H9 (cell line): Measurements from ENCODE around the gene CD27. TPM values are rescaled to one million over a fixed set of nuclear protein-coding genes. Genes with fewer than 3 reads are reported as not detected.

Source experiments
- DNase-seq: peaks from one replicate; pipeline ENCODE4 v3.0.0-alpha.2; 2017
- H2AFZ ChIP-seq: one replicate; pipeline ENCODE4 v1.6.1; 2013; ENCODE audit warnings: mild to moderate bottlenecking, low read length, control low read depth, moderate library complexity
- H2AK5ac ChIP-seq: 2 replicates; pipeline ENCODE4 v1.6.1; 2013; ENCODE audit warnings: low read length, control low read depth, mixed read lengths; ENCODE audit not compliant: insufficient read length
- H2BK120ac ChIP-seq: one replicate; pipeline ENCODE4 v1.6.1; 2013; ENCODE audit warnings: low read depth, mild to moderate bottlenecking, low read length, control low read depth, inconsistent platforms; ENCODE audit not compliant: poor library complexity, severe bottlenecking
- H2BK12ac ChIP-seq: 2 replicates; pipeline ENCODE4 v1.6.1; 2013; ENCODE audit warnings: low read length, control low read depth, mixed read lengths, low read depth; ENCODE audit not compliant: insufficient read length
- H2BK15ac ChIP-seq: 2 replicates; pipeline ENCODE4 v1.6.1; 2013; ENCODE audit warnings: low read depth, low read length, control low read depth
- H2BK20ac ChIP-seq: one replicate; pipeline ENCODE4 v1.6.1; 2013; ENCODE audit warnings: low read depth, mild to moderate bottlenecking, low read length, control low read depth, inconsistent platforms; ENCODE audit not compliant: poor library complexity, severe bottlenecking
- H2BK5ac ChIP-seq: 2 replicates; pipeline ENCODE4 v1.6.1; 2013; ENCODE audit warnings: low read length, control low read depth, mixed read lengths; ENCODE audit not compliant: insufficient read length
- H3K14ac ChIP-seq: 2 replicates; pipeline ENCODE4 v1.6.1; 2013; ENCODE audit warnings: low read length, control low read depth; ENCODE audit not compliant: insufficient read depth
- H3K18ac ChIP-seq: 2 replicates; pipeline ENCODE4 v1.6.1; 2013; ENCODE audit warnings: low read depth, mild to moderate bottlenecking, mixed read lengths, low read length, control low read depth; ENCODE audit not compliant: insufficient read length
- H3K23ac ChIP-seq: 2 replicates; pipeline ENCODE4 v1.6.1; 2013; ENCODE audit warnings: low read length, control low read depth, mixed read lengths, low read depth; ENCODE audit not compliant: insufficient read length
- H3K23me2 ChIP-seq: 2 replicates; pipeline ENCODE4 v1.6.1; 2013; ENCODE audit warnings: low read depth, mild to moderate bottlenecking, mixed read lengths, low read length, control low read depth; ENCODE audit not compliant: insufficient read length, poor library complexity, severe bottlenecking
- H3K27ac ChIP-seq: 2 replicates; pipeline ENCODE4 v1.5.1; 2013; ENCODE audit warnings: low read length, control low read depth, mixed read lengths, low read depth; ENCODE audit not compliant: insufficient read length
- H3K27me3 ChIP-seq: 2 replicates; pipeline ENCODE4 v1.6.1; 2013; ENCODE audit warnings: low read length, control low read depth, inconsistent platforms; ENCODE audit not compliant: insufficient read depth
- H3K4ac ChIP-seq: 2 replicates; pipeline ENCODE4 v1.6.1; 2013; ENCODE audit warnings: low read depth, mild to moderate bottlenecking, control low read depth, inconsistent platforms, low read length, moderate library complexity
- H3K4me1 ChIP-seq: 2 replicates; pipeline ENCODE4 v1.6.1; 2013; ENCODE audit warnings: low read length, control low read depth, inconsistent platforms; ENCODE audit not compliant: insufficient read depth
- H3K4me2 ChIP-seq: 2 replicates; pipeline ENCODE4 v1.6.1; 2013; ENCODE audit warnings: low read length, control low read depth, mixed read lengths; ENCODE audit not compliant: insufficient read length, insufficient read depth
- H3K56ac ChIP-seq: 2 replicates; pipeline ENCODE4 v1.6.1; 2013; ENCODE audit warnings: low read depth, mild to moderate bottlenecking, mixed read lengths, low read length, control low read depth; ENCODE audit not compliant: insufficient read length
- H3K79me1 ChIP-seq: 2 replicates; pipeline ENCODE4 v1.6.1; 2013; ENCODE audit warnings: low read depth, mild to moderate bottlenecking, moderate library complexity, low read length, control low read depth, inconsistent platforms; ENCODE audit not compliant: insufficient read depth, poor library complexity, severe bottlenecking
- H3K79me2 ChIP-seq: 2 replicates; pipeline ENCODE4 v1.6.1; 2013; ENCODE audit warnings: low read length, control low read depth, inconsistent platforms; ENCODE audit not compliant: insufficient read depth
- H3K9ac ChIP-seq: 2 replicates; pipeline ENCODE4 v1.6.1; 2013; ENCODE audit warnings: low read length, control low read depth, mixed read lengths; ENCODE audit not compliant: insufficient read length; ENCODE audit errors: extremely low read depth
- H3K9me3 ChIP-seq: one replicate; pipeline ENCODE4 v1.6.1; 2013; ENCODE audit warnings: low read depth, low read length, inconsistent platforms; ENCODE audit not compliant: control insufficient read depth
- H3T11ph ChIP-seq: one replicate; pipeline ENCODE4 v1.6.1; 2013; ENCODE audit warnings: mild to moderate bottlenecking, low read length, control low read depth, inconsistent platforms
- H4K20me1 ChIP-seq: one replicate; pipeline ENCODE4 v1.6.1; 2013; ENCODE audit not compliant: control insufficient read depth, insufficient read length, insufficient read depth
- H4K5ac ChIP-seq: 2 replicates; pipeline ENCODE4 v1.6.1; 2013; ENCODE audit warnings: low read depth, mild to moderate bottlenecking, mixed read lengths, low read length, control low read depth; ENCODE audit not compliant: insufficient read length
- H4K8ac ChIP-seq: replicated peaks from 2 replicates; pipeline ENCODE4 v1.6.1; 2013; ENCODE audit warnings: low read length, control low read depth, mixed read lengths, low read depth; ENCODE audit not compliant: insufficient read length
- H4K91ac ChIP-seq: 2 replicates; pipeline ENCODE4 v1.6.1; 2013; ENCODE audit warnings: low read depth, mild to moderate bottlenecking, moderate library complexity, mixed read lengths, low read length, control low read depth; ENCODE audit not compliant: insufficient read length
- H3K27ac Mint-ChIP-seq, 3 experiments: 2 replicates in 2 of 3; 3 replicates in 1 of 3; pipeline ENCODE4 v1.8.0; 2020 to 2021; ENCODE audit warnings: mixed read lengths in 3 of 3, mild to moderate bottlenecking in 1 of 3, moderate library complexity in 1 of 3
- H3K27me3 Mint-ChIP-seq: 2 replicates; pipeline ENCODE4 v1.8.0; 2021; ENCODE audit warnings: low read depth, mild to moderate bottlenecking, moderate library complexity, mixed read lengths
- H3K36me3 Mint-ChIP-seq, 3 experiments: 2 replicates in 2 of 3; 3 replicates in 1 of 3; pipeline ENCODE4 v1.8.0; 2020 to 2021; ENCODE audit warnings: low read depth in 3 of 3, mixed read lengths in 3 of 3; ENCODE audit not compliant: insufficient read depth in 1 of 3
- H3K4me1 Mint-ChIP-seq, 2 experiments: 2 replicates each; pipeline ENCODE4 v1.8.0; 2020; ENCODE audit warnings: mixed read lengths in 2 of 2
- H3K4me3 Mint-ChIP-seq, 2 experiments: 2 replicates in 1 of 2; 3 replicates in 1 of 2; pipeline ENCODE4 v1.8.0; 2020 to 2021; ENCODE audit warnings: mild to moderate bottlenecking in 2 of 2, mixed read lengths in 2 of 2, moderate library complexity in 1 of 2
- H3K9me3 Mint-ChIP-seq, 2 experiments: 2 replicates in 1 of 2; 3 replicates in 1 of 2; pipeline ENCODE4 v1.8.0; 2020; ENCODE audit warnings: mild to moderate bottlenecking in 2 of 2, mixed read lengths in 2 of 2, moderate library complexity in 1 of 2
- WGBS: extraction: QIAGEN DNeasy Blood & Tissue Kit; methylation state at CpG from one replicate; pipeline ENCODE4 v1.1.7; 2013; ENCODE audit warnings: missing lambda C conversion rate, low lambda C conversion rate, mixed read lengths; ENCODE audit not compliant: insufficient read length; ENCODE audit errors: extremely low coverage; 5-methylcytosine and 5-hydroxymethylcytosine counted together
- total RNA-seq: library from RNA; stranded (reverse); gene quantifications from 2 replicates; pipeline ENCODE4 v1.2.1, GENCODE V29; 2021
- TF ChIP-seq, protein P1 (sequence below): fragments of 200-600 bp; sonication (generic); conservative IDR thresholded peaks from 3 replicates; pipeline ENCODE4 v1.8.0; 2021; ENCODE audit warnings: antibody characterized with exemption, mild to moderate bottlenecking

The CD27 gene
- total RNA-seq, 1 experiment from 2014 or later, result 0.37 TPM

DNA sequence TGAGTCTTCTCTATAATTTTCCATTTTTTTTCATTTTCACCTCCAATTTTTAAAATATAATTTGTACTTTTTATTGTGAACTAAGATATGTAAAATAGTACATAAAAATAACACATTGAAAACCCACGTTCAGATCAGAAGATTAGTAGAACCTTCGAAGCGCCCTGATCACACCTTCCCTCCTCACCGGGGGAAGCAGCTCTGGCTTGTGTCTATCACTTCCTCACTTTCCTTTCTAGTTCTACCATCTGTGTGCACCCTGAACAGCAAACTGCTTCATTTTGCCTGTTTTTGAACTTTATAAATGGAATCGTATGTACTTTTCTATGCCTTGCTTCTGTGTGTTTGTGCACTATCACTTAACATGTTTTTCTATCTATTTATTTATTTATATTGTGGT is 11.8 kb upstream of the CD27 start:
- Mint-ChIP-seq H3K4me3 (no peak overlapping the region), H3K36me3 (no peaks in the 10 kb centered on the region; a peak in 1 of 7 replicates), H3K27me3 (no peaks in the 10 kb centered on the region; the same call in 1 of the 2 replicates), H3K4me1 (peaks cover 13 to 23% of the 10 kb centered on the region in 2 experiments), H3K27ac (no peak overlapping the region), H3K9me3 (0 out of 5 replicates have a peak, but pooled peaks cover 0 to 2% of the 10 kb centered on the region in 2 experiments)
- Histone ChIP-seq H2BK5ac (no peak overlapping the region), H2BK20ac (no peak overlapping the region), H3K23ac (no peak overlapping the region), H3K9ac (no peak overlapping the region), H4K5ac (no peak overlapping the region), H3K18ac (no peak overlapping the region), H4K20me1 (no peaks in the 10 kb centered on the region), H2BK15ac (no peak overlapping the region), H3T11ph (no peak overlapping the region), H3K27ac (no peak overlapping the region), H2AFZ (no peak overlapping the region), H4K91ac (no peak overlapping the region), H3K56ac (no peak overlapping the region), H3K4ac (no peak overlapping the region), H3K23me2 (no peaks in the 10 kb centered on the region), H3K79me2 (no peaks in the 10 kb centered on the region), H3K14ac (no peak overlapping the region), H2AK5ac (no peak overlapping the region), H2BK120ac (no peak overlapping the region), H3K79me1 (no peaks in the 10 kb centered on the region), H3K27me3 (no peaks in the 10 kb centered on the region), H3K4me1 (no peaks in the 10 kb centered on the region; the same call in 1 of the 2 replicates), H3K9me3 (no peaks in the 10 kb centered on the region), H3K4me2 (no peak overlapping the region), H2BK12ac (no peak overlapping the region), H4K8ac (no peak overlapping the region)
- WGBS, result no CpG with 5 or more reads among the region's 5 CpGs
- DNase-seq, result no peak
- TF ChIP-seq, protein P1, sequence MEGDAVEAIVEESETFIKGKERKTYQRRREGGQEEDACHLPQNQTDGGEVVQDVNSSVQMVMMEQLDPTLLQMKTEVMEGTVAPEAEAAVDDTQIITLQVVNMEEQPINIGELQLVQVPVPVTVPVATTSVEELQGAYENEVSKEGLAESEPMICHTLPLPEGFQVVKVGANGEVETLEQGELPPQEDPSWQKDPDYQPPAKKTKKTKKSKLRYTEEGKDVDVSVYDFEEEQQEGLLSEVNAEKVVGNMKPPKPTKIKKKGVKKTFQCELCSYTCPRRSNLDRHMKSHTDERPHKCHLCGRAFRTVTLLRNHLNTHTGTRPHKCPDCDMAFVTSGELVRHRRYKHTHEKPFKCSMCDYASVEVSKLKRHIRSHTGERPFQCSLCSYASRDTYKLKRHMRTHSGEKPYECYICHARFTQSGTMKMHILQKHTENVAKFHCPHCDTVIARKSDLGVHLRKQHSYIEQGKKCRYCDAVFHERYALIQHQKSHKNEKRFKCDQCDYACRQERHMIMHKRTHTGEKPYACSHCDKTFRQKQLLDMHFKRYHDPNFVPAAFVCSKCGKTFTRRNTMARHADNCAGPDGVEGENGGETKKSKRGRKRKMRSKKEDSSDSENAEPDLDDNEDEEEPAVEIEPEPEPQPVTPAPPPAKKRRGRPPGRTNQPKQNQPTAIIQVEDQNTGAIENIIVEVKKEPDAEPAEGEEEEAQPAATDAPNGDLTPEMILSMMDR, result no peak
